Measurements from ENCODE around the gene BPIFB3. TPM values are rescaled to one million over a fixed set of nuclear protein-coding genes. Genes with fewer than 3 reads are reported as not detected.
"Not testable (repeated sequence)": the region's sequence is repeated elsewhere in the genome, so short reads cannot be mapped to it uniquely, and the experiment has no call there.

Gene BPIFB3
- total RNA-seq, 1 experiment from 2014 or later: not detected

DNA sequence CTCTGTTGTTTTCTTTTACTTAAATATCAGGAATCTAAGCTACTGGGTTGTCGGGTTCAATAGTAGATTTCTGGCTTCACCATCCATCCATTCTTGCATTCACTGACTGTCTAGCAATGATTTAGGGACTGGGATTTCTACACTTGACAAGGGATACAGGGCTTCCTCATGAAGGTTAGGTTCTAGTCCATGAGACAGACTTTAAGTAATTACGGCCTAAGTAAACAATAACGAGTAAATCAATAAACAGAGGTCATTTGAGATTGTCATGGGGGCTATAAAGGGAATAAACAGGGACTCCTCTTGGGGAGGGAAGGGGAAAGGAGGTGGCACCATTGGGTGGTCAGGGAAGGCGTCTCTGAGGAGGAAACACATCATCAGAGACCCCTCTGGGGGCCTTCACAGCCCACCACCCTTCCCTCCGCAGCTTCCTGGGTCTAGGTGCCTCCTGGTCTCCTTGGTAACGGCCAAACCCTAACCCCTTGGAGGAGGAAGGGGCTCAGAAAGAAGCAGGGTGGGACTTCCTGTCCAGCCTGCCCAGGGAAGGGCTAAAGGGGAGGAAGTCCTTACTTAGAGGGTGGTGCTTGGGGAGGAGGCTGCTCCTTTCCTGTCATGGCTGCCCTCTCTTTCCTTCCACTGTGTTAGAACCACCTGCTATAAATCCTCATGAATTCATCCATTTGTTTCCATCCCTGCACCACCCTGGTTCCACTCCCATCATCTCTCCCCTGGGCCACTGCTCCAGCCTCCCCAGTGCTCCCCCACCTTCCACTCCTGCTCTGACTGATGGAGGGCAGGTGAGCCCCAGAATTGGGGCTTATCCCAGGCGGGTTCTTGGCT, 59.1 kb downstream of the BPIFB3 start:
- Histone ChIP-seq H3K36me3 (no peaks in the 10 kb centered on the region), H3K27me3 (0 out of 2 replicates have a peak, but pooled peaks cover 3% of the 10 kb centered on the region), H3K9me3 (no peaks in the 10 kb centered on the region), H3K4me3 (no peak overlapping the region)
- DNase-seq: no peak

DNA sequence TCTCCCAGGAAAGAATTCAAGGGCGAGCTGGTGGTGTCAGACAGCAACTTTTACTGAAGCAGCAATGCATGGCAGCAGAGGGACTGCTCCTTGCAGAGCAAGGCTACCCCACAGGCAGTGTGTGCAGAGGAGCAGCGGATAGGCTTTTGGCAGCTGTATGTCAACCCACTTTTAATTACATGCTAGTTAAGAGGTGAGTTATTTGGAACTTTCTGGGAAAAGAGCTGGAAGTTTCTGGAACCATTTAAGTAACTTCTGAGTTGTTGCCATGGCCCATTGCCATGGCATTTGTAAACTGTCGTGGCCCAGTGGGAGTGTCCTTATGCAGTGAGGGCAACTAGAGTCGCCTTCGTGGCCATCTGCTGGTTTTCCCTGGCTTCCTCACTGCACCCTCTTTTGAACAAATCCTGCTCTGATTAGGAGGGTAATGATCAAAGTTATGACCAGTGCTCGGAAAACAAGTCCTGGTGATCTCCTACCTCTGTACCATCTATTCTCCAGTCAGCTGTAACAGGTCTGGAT, 59.7 kb downstream of the BPIFB3 start:
- H3K9me3 ChIP-seq: no peaks in the 10 kb centered on the region
- no peak for DNase-seq
- 0 out of 2 replicates have a peak, but pooled peaks cover 3% of the 10 kb centered on the region for H3K27me3 ChIP-seq
- H3K36me3 ChIP-seq: no peaks in the 10 kb centered on the region
- no peak overlapping the region for H3K4me3 ChIP-seq

DNA sequence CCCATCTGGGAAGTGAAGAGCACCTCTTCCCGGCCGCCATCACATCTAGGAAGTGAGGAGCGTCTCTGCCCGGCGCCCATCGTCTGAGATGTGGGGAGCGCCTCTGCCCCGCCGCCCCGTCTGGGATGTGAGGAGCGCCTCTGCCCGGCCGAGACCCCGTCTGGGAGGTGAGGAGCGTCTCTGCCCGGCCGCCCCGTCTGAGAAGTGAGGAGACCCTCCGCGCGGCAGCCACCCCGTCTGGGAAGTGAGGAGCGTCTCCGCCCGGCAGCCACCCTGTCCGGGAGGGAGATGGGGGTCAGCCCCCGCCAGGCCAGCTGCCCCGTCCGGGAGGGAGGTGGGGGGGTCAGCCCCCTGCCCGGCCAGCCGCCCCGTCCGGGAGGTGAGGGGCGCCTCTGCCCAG, 61.8 kb downstream of the BPIFB3 start:
- H3K27me3 ChIP-seq, H3K9me3 ChIP-seq, DNase-seq, H3K4me3 ChIP-seq, H3K36me3 ChIP-seq: not testable (repeated sequence)

DNA sequence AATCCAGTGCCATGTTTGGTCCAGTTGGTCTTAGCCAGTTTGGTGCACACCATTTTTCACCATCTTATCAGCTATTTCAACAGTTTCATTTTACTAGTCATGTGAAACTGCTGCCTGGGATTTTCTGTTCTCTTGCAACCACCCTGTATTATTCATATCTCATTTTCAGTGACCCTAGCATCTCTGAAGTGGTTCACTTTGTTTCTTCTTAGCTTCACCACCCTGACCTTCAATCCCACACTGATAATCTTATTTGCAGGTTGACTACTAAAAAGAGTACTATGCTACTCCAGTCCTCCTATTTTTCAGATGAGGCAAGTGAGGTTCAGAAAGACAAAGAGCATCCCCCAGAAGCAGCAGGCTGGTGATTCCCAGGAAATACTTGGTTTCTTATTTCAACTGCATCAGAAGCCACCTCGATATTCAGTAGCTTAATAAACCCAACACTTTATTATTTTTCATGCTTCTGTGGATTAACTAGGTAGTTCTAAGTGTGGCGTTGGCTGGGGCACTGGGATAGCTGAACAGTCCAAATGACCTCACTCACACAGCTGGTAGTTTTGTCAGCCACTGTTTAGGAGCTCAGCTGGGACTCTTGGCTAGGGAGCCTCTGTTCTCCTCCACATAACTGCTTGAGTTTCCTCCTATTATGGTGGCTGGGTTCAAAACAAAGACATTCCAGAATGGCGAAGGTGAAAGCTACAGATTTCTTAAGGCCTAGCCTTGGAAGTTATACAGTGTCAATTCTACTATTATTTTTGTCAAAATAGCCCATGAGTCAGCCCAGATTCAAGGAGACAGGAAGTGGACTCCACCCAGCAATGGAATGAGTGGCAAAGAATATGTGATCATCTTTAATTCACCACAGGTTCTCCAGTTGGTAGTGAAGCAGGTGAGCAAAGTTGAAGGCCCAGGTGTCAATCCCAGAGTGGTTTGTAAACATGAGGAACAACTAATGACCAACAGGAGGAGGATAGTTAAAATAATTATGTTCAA, 66.3 kb downstream of the BPIFB3 start:
- Histone ChIP-seq H3K36me3 (no peaks in the 10 kb centered on the region), H3K4me3 (no peak overlapping the region), H3K27me3 (no peaks in the 10 kb centered on the region), H3K9me3 (0 out of 2 replicates have a peak, but pooled peaks cover 4% of the 10 kb centered on the region)
- DNase-seq: no peak

DNA sequence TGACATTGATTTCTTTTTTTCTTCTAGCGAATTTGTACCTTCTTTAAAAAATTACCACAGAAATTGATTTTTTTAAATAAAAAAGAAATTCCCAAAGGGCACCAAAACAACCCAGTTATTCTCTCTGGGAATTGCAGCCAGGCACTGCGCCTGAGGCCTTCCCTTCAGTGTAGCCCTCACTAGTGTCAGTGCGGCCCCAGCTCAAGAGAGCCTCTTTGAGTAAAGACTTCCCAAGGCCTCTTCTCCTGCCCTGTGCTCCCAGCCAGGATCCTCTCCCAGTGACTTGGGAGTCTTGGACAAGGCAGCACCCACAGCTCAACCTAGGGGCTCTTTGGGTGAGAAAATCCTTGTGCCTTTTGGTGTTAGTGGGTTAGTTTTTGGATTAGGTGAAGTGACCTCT, 67.2 kb downstream of the BPIFB3 start:
- H3K4me3 ChIP-seq: no peak overlapping the region
- DNase-seq: no peak
- H3K9me3 ChIP-seq: 0 out of 2 replicates have a peak, but pooled peaks cover 4% of the 10 kb centered on the region
- H3K27me3 ChIP-seq: no peaks in the 10 kb centered on the region
- H3K36me3 ChIP-seq: no peaks in the 10 kb centered on the region

DNA sequence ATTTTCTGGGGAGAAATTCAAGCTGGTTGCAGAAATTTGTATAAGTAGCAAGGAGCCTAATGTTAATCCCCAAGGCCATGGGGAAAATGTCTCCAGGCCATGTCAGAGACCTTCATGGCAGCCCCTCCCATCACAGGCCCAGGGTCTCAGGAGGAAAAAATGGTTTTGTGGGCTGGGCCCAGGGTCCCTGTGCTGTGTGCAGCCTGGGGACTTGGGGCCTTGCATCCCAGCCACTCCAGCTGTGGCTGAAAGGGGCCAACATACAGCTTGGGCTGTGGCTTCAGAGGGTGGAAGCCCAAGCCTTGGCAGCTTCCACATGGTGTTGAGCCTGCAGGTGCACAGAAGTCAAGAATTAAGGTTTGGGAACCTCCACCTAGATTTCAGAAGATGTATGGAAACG, 68.6 kb downstream of the BPIFB3 start:
- not testable (repeated sequence) for H3K9me3 ChIP-seq, H3K36me3 ChIP-seq, H3K4me3 ChIP-seq, H3K27me3 ChIP-seq, DNase-seq

Other genes with a start within 250 kb of the BPIFB3 start
- 84.1 and 106 TPM in 2 replicates for gene MAPRE1, start 233.9 kb upstream of the BPIFB3 start, total RNA-seq (2014; rRNA removed; shearing (Covaris generic); ENCODE audit: low replicate concordance)
- gene EFCAB8, start 195.0 kb upstream of the BPIFB3 start, total RNA-seq (2014; rRNA removed; shearing (Covaris generic); ENCODE audit: low replicate concordance): not detected in 2 replicates
- not detected in 2 replicates for gene SUN5, start 49.5 kb upstream of the BPIFB3 start, total RNA-seq (2014; rRNA removed; shearing (Covaris generic); ENCODE audit: low replicate concordance)
- not detected in 2 replicates for gene BPIFB2, start 46.2 kb upstream of the BPIFB3 start, total RNA-seq (2014; rRNA removed; shearing (Covaris generic); ENCODE audit: low replicate concordance)
- gene BPIFB6, start 22.3 kb upstream of the BPIFB3 start, total RNA-seq (2014; rRNA removed; shearing (Covaris generic); ENCODE audit: low replicate concordance): not detected in 2 replicates
- not detected in 2 replicates for gene BPIFB4, start 25.7 kb downstream of the BPIFB3 start, total RNA-seq (2014; rRNA removed; shearing (Covaris generic); ENCODE audit: low replicate concordance)
- gene BPIFA2, start 114.3 kb downstream of the BPIFB3 start, total RNA-seq (2014; rRNA removed; shearing (Covaris generic); ENCODE audit: low replicate concordance): not detected in 2 replicates
- not detected in 2 replicates for gene BPIFA3, start 163.4 kb downstream of the BPIFB3 start, total RNA-seq (2014; rRNA removed; shearing (Covaris generic); ENCODE audit: low replicate concordance)
- not detected in 2 replicates for gene BPIFA1, start 182.1 kb downstream of the BPIFB3 start, total RNA-seq (2014; rRNA removed; shearing (Covaris generic); ENCODE audit: low replicate concordance)
- gene BPIFB1, start 229.3 kb downstream of the BPIFB3 start, total RNA-seq (2014; rRNA removed; shearing (Covaris generic); ENCODE audit: low replicate concordance): not detected in 2 replicates

Data from MG63 (cell line).